ENCODE data around the gene ASPSCR1.

- no peak for TF ChIP-seq CTCF (conservative IDR thresholded peaks at IDR 0.05; ENCODE audit: low read length)
- no peak for TF ChIP-seq EZH2phosphoT487 (IDR thresholded peaks at IDR 0.05; ENCODE audit: borderline replicate concordance, low read depth, low read length)
Measured at GRCh38 chr17:81955058-81955681, 22.3 kb upstream of the ASPSCR1 start.
